Heart right ventricle (tissue), 16 donors: ENCODE measurements around the gene TRAPPC14. TPM values are rescaled to one million over a fixed set of nuclear protein-coding genes. Genes with fewer than 3 reads are reported as not detected.
"Not testable (repeated sequence)": the region's sequence is repeated elsewhere in the genome, so short reads cannot be mapped to it uniquely, and the experiment has no call there.

ENCODE experiments used
- ATAC-seq, 8 donors: fragments of 200-7000 bp; cut with Tn5 transposase; one replicate each; pipeline ENCODE4 v1.9.1; 2020; ENCODE audit warnings: mild to moderate bottlenecking in 8 of 8, moderate library complexity in 8 of 8, moderate number of reproducible peaks in 1 of 8
- DNase-seq, 2 donors: peaks; one replicate each; pipeline ENCODE4 v3.0.0-alpha.2; 2020
- H3K27ac ChIP-seq, 10 donors: fragments of 200-600 bp; sonication (generic) in 2 of 10; one replicate each; pipeline versions ENCODE4 v1.5.0 to v1.8.0; 2020 to 2022; ENCODE audit warnings: mild to moderate bottlenecking in 3 of 10
- H3K27me3 ChIP-seq, 7 donors: fragments of 200-600 bp; one replicate each; pipeline ENCODE4 v1.8.0; 2021 to 2022; ENCODE audit warnings: mild to moderate bottlenecking in 2 of 7
- H3K36me3 ChIP-seq, 9 donors: fragments of 200-600 bp; sonication (generic) in 1 of 9; one replicate each; pipeline versions ENCODE4 v1.5.0 to v1.8.0; 2020 to 2022; ENCODE audit warnings: mild to moderate bottlenecking in 2 of 9
- H3K4me1 ChIP-seq, 9 donors: fragments of 200-600 bp; sonication (generic) in 1 of 9; one replicate each; pipeline versions ENCODE4 v1.5.0 to v1.8.0; 2020 to 2022; ENCODE audit warnings: mild to moderate bottlenecking in 4 of 9
- H3K4me3 ChIP-seq, 10 donors: fragments of 200-600 bp; sonication (generic) in 2 of 10; one replicate each; pipeline versions ENCODE4 v1.5.0 to v1.8.0; 2020 to 2022; ENCODE audit warnings: mild to moderate bottlenecking in 7 of 10, moderate library complexity in 2 of 10
- H3K9me3 ChIP-seq, 11 donors: fragments of 200-600 bp in 10 of 11; sonication (generic) in 2 of 11; one replicate each; pipeline versions ENCODE4 v1.5.0 to v1.8.0; 2013 to 2022; ENCODE audit warnings: mild to moderate bottlenecking in 2 of 11, control low read depth in 1 of 11, moderate library complexity in 1 of 11
- CTCF ChIP-seq, 9 donors: fragments of 200-600 bp; sonication (generic) in 2 of 9; IDR thresholded peaks; one replicate each; pipeline versions ENCODE4 v1.5.0 to v1.8.0; 2021 to 2022; ENCODE audit warnings: antibody characterized with exemption in 9 of 9, mild to moderate bottlenecking in 5 of 9, moderate library complexity in 1 of 9
- WGBS, 2 donors: extraction: QIAGEN DNeasy Blood & Tissue Kit; methylation state at CpG; one replicate each; pipeline ENCODE4 v1.1.7; 2013; ENCODE audit warnings: inconsistent platforms in 1 of 2; 5-methylcytosine and 5-hydroxymethylcytosine counted together
- intact Hi-C, 10 donors: fragments of 100-400 bp; cut with DNase I; formaldehyde crosslinking; loops; one replicate each; pipeline versions ENCODE4 v1.11.1 to v1.14.2; 2022
- polyA plus RNA-seq, 2 donors: library from polyadenylated mRNA; stranded (reverse); fragments of 200-250 nt; gene quantifications; one replicate each; pipeline ENCODE4 v1.2.3, GENCODE V29; 2013
- total RNA-seq, 10 donors: library from RNA; stranded (reverse); fragmentation: NEBNext Ultra II Directional in 3 of 10; extraction: Animal tissue kit (Norgen Biotek cat#: 25700) in 3 of 10; gene quantifications; one replicate each; pipeline versions ENCODE4 v1.2.1 to v1.2.4, GENCODE V29; 2021 to 2023
- donor health status: Arrhythmogenic right ventricular cardiomyopathy.
- donor health status: ischemic (EF 13 %, LVEDD 7.1; RV severe dilation, severe dysfunction).
- donor health status: healthy with polysubstance abuse.
- donor health status: DM: no; HTN: yes; CAD: no.
- donor health status: DM: no; HTN: no; CAD: no.
- donor health status: ischemic (EF 25% LVEDD 6.9; RV normal size, moderate dysfunction).
- donor health status: ischemic (EF 25% LVEDD 5.7; RV mildly dilated, moderate dysfunction).
- donor health status: healthy.
- donor health status: DM: yes; HTN: yes; CAD: no.
- donor health status: Ischemic cardiomyopathy.
- donor health status: ischemic (EF 35%, LVEDD 5.7; RV mildly dilated, moderate dysfunction).
- donor health status: nonischemic (EF 11% LVEDD 7.7; RV severe dilation, severe dysfunction).
- donor health status: DM: yes; HTN: yes; CAD: no.
- donor health status: PGD.
- donor health status: ischemic (EF 29% LVEDD 5.4; RV normal size, mild dysfunction).
- donor health status: nonischemic (EF 23%, LVEDD 6.1; RV moderate dilation, normal function).

TRAPPC14 gene
- total and polyA plus RNA-seq, 12 donors: 3.9 to 17.5 (median 7.7) TPM

GRCh38 chr7:100130608-100131453, 27.7 kb downstream of the TRAPPC14 start:
- intact Hi-C loops: loop anchor here in 8 of 10 donors (2.0 to 10.0 kb wide), 9 partner anchors 48 to 274 kb away; partner anchors contain the start of genes PVRIG (in 5 of the 8) and TRIM4 (in 1 of the 8)
- Histone ChIP-seq H3K4me3 (peak overlapping the region in 1 of 10 donors; percentile 11), H3K36me3 (no peaks in the 10 kb centered on the region), H3K27ac (no peak overlapping the region), H3K9me3 (no peaks in the 10 kb centered on the region), H3K4me1 (peaks cover 10 to 31% (median 17%) of the 10 kb centered on the region in 9 donors), H3K27me3 (peaks cover 0 to 1% (median 0%) of the 10 kb centered on the region in 7 donors)
- TF ChIP-seq CTCF (IDR thresholded peaks at IDR 0.05): peak; percentile 71 to 93 (median 89)
- 13 to 14% methylated on average over 24 of the region's 24 CpGs for WGBS, 2 donors
- DNase-seq: peak; percentile 78 to 84
- no peak for ATAC-seq

- not testable (repeated sequence) for H3K36me3 ChIP-seq, ATAC-seq, H3K9me3 ChIP-seq, H3K27ac ChIP-seq, H3K27me3 ChIP-seq, DNase-seq, H3K4me3 ChIP-seq
- intact Hi-C loops: loop anchor here in 8 of 10 donors (2.0 to 10.0 kb wide), 9 partner anchors 47 to 275 kb away; partner anchors contain the start of genes PVRIG (in 5 of the 8) and TRIM4 (in 1 of the 8)
- H3K4me1 ChIP-seq: peaks cover 11 to 35% (median 22%) of the 10 kb centered on the region in 9 donors
- 100% methylated on average over 1 of the region's 1 CpG for WGBS, 2 donors
These were observed 28.3 kb downstream of the TRAPPC14 start for GRCh38 chr7:100130220-100130607.

GRCh38 chr7:100128637-100128963, 29.9 kb downstream of the TRAPPC14 start:
- ATAC-seq (no peak), DNase-seq (no peak)
- WGBS, 2 donors: 59 to 85% methylated on average over 1 of the region's 1 CpG
- peaks cover 11 to 43% (median 22%) of the 10 kb centered on the region in 9 donors for H3K4me1 ChIP-seq
- H3K36me3 ChIP-seq: peaks cover 0 to 5% (median 0%) of the 10 kb centered on the region in 9 donors
- H3K27me3 ChIP-seq: no peaks in the 10 kb centered on the region
- no peaks in the 10 kb centered on the region for H3K9me3 ChIP-seq
- H3K4me3 ChIP-seq: no peak overlapping the region
- H3K27ac ChIP-seq: no peak overlapping the region
- intact Hi-C loops: loop anchor here in 5 of 10 donors (5.0 to 10.0 kb wide), 4 partner anchors 41 to 214 kb away; partner anchors contain the start of genes COPS6 (in 1 of the 5) and TRIM4 (in 1 of the 5)
- no peak for TF ChIP-seq CTCF (IDR thresholded peaks at IDR 0.05)

- ATAC-seq (peak in 2 of 8 donors; percentile 2 to 3), DNase-seq (no peak)
- Histone ChIP-seq H3K27ac (peak overlapping the region in 9 of 10 donors; percentile 86 to 98 (median 96)), H3K4me1 (peaks cover 11 to 43% (median 22%) of the 10 kb centered on the region in 9 donors), H3K27me3 (no peaks in the 10 kb centered on the region), H3K36me3 (peaks cover 0 to 7% (median 0%) of the 10 kb centered on the region in 9 donors), H3K9me3 (no peaks in the 10 kb centered on the region), H3K4me3 (peak overlapping the region; percentile 81 to 98 (median 94))
- intact Hi-C loops: loop anchor here in 6 of 10 donors (2.0 to 10.0 kb wide), 5 partner anchors 41 to 213 kb away; partner anchors contain the start of genes COPS6 (in 1 of the 6), TRIM4 (in 1 of the 6) and ZNF3 (in 1 of the 6)
- 4 to 6% methylated on average over 37 of the region's 37 CpGs for WGBS, 2 donors
- no peak for TF ChIP-seq CTCF (IDR thresholded peaks at IDR 0.05)
These were observed 30.5 kb downstream of the TRAPPC14 start for GRCh38 chr7:100127866-100128636.
